Endothelial cell of umbilical vein (primary cell): Measurements from ENCODE around the gene CACNA1B. TPM values are rescaled to one million over a fixed set of nuclear protein-coding genes. Genes with fewer than 3 reads are reported as not detected.
A peak's percentile ranks its signal among the peaks of the same experiment; 100 is the strongest.

Experiments used
- BruUV-seq: library from RNA; stranded (reverse); fragments of 400-500 nt; replicated peaks from 2 replicates; lab custom pipeline; 2021; lab: Mats Ljungman, UMichigan
- CTCF ChIA-PET: fragments of 300-600, 350-600 bp; sonication (Branson Sonifier 250); formaldehyde crosslinking; loops from one replicate; lab custom pipeline; 2021; ENCODE audit warnings: antibody characterized with exemption, inconsistent platforms; lab: Charles Lee
- POLR2A ChIA-PET: fragments of 300-600, 350-600 bp; sonication (Branson Sonifier 250); formaldehyde crosslinking; loops from one replicate; lab custom pipeline; 2021; ENCODE audit warnings: antibody characterized with exemption, inconsistent platforms; lab: Charles Lee
- DNase-seq: peaks from one replicate; pipeline ENCODE4 v3.0.0-alpha.2; 2011; ENCODE audit warnings: low read depth, low spot score
- FAIRE-seq: peaks from 2 replicates; lab custom pipeline; 2011; peaks lifted over from hg19 to GRCh38; lab: Jason Lieb, UNC
- H2AFZ ChIP-seq: 2 replicates; pipeline ENCODE4 v1.6.0; 2012; ENCODE audit warnings: low read depth, low read length, control low read depth, inconsistent platforms
- H3K27ac ChIP-seq: 2 replicates; pipeline ENCODE4 v1.5.1; 2011; ENCODE audit warnings: low read depth, mild to moderate bottlenecking, control low read depth, low read length, moderate library complexity; ENCODE audit not compliant: insufficient read depth
- H3K27me3 ChIP-seq, 2 experiments: 2 replicates each; pipeline versions ENCODE4 v1.6.0 to v1.6.1; 2011; ENCODE audit warnings: low read length in 2 of 2, mixed read lengths in 1 of 2; ENCODE audit not compliant: control insufficient read depth in 2 of 2, insufficient read depth in 2 of 2
- H3K36me3 ChIP-seq, 2 experiments: 2 replicates in 1 of 2; 3 replicates in 1 of 2; pipeline ENCODE4 v1.5.1; 2011; ENCODE audit warnings: low read length in 2 of 2, mild to moderate bottlenecking in 1 of 2, moderate library complexity in 1 of 2; ENCODE audit not compliant: control insufficient read depth in 2 of 2, insufficient read depth in 2 of 2; ENCODE audit errors: extremely low read depth in 1 of 2
- H3K4me1 ChIP-seq: 3 replicates; pipeline ENCODE4 v1.5.1; 2011; ENCODE audit warnings: mild to moderate bottlenecking, low read length; ENCODE audit not compliant: control insufficient read depth, insufficient read depth; ENCODE audit errors: extremely low read depth
- H3K4me2 ChIP-seq: 2 replicates; pipeline ENCODE4 v1.6.1; 2011; ENCODE audit warnings: low read length, control low read depth, mixed read lengths; ENCODE audit not compliant: insufficient read depth
- H3K4me3 ChIP-seq, 3 experiments: fragments of 200-600 bp in 1 of 3; sonication (generic), shearing (Covaris generic) in 1 of 3; replicated peaks in 1 of 3; 2 replicates each; pipeline ENCODE4 v1.5.1; 2011 to 2016; ENCODE audit warnings: control low read depth in 3 of 3, low read length in 3 of 3, mild to moderate bottlenecking in 2 of 3, inconsistent platforms in 1 of 3, low read depth in 1 of 3, moderate library complexity in 1 of 3; ENCODE audit not compliant: insufficient read depth in 1 of 3
- H3K79me2 ChIP-seq: 2 replicates; pipeline ENCODE4 v1.6.0; 2012; ENCODE audit warnings: low read length, inconsistent platforms; ENCODE audit not compliant: control insufficient read depth, insufficient read depth
- H3K9ac ChIP-seq: replicated peaks from 2 replicates; pipeline ENCODE3; 2011; ENCODE audit warnings: low read length, control low read depth; ENCODE audit not compliant: insufficient read depth; ENCODE audit errors: extremely low read depth
- H3K9me1 ChIP-seq: replicated peaks from 3 replicates; pipeline ENCODE4 v1.6.0; 2011; ENCODE audit warnings: mild to moderate bottlenecking, low read length; ENCODE audit not compliant: control insufficient read depth, insufficient read depth; ENCODE audit errors: extremely low read depth
- H3K9me3 ChIP-seq: replicated peaks from 2 replicates; pipeline ENCODE4 v1.5.1; 2012; ENCODE audit warnings: low read length, inconsistent platforms; ENCODE audit not compliant: control insufficient read depth, insufficient read depth
- H4K20me1 ChIP-seq: replicated peaks from 2 replicates; pipeline ENCODE3; 2011; ENCODE audit warnings: mild to moderate bottlenecking, low read length; ENCODE audit not compliant: control insufficient read depth, insufficient read depth; ENCODE audit errors: extremely low read depth
- EZH2 ChIP-seq: IDR thresholded peaks from 2 replicates; pipeline ENCODE4 v1.6.1; 2012; ENCODE audit warnings: borderline replicate concordance, low read depth, mild to moderate bottlenecking, moderate library complexity, low read length, inconsistent platforms; ENCODE audit not compliant: severe bottlenecking
- FOS ChIP-seq: IDR thresholded peaks from 2 replicates; pipeline ENCODE4 v1.6.1; 2011; ENCODE audit warnings: mild to moderate bottlenecking, low read length, moderate library complexity, borderline replicate concordance; ENCODE audit not compliant: insufficient read depth
- GATA2 ChIP-seq: IDR thresholded peaks from 2 replicates; pipeline ENCODE4 v1.7.0; 2011; ENCODE audit warnings: low read depth, mild to moderate bottlenecking, moderate library complexity, mixed read lengths, low read length; ENCODE audit not compliant: insufficient read length, insufficient read depth
- JUN ChIP-seq: IDR thresholded peaks from 2 replicates; pipeline ENCODE4 v1.6.1; 2011; ENCODE audit warnings: borderline replicate concordance, low read depth; ENCODE audit not compliant: insufficient read length, insufficient read depth
- MYC ChIP-seq: IDR thresholded peaks from one replicate; pipeline ENCODE4 v1.6.1; 2011; ENCODE audit warnings: mild to moderate bottlenecking, low read depth, low read length
- POLR2A ChIP-seq: IDR thresholded peaks from 2 replicates; pipeline ENCODE4 v1.6.1; 2012; ENCODE audit warnings: low read depth, mild to moderate bottlenecking, control low read depth, low read length
- POLR2AphosphoS5 ChIP-seq: IDR thresholded peaks from 2 replicates; pipeline ENCODE4 v1.6.1; 2012; ENCODE audit warnings: low read depth, mild to moderate bottlenecking, control low read depth, low read length, moderate library complexity; ENCODE audit not compliant: insufficient read depth
- dilution Hi-C: fragments of 300-500 bp; cut with MboI; formaldehyde crosslinking; loops from one replicate; pipeline ENCODE4 v1.15.0; 2019; ENCODE audit warnings: low sequenced_read_pairs; ENCODE audit not compliant: extremely low pct_ligation_motif_present
- intact Hi-C: fragments of 100-400 bp; cut with micrococcal nuclease; formaldehyde crosslinking; loops from one replicate; pipeline ENCODE4 v1.10.0; 2022
- polyA plus RNA-seq, 4 experiments: library from polyadenylated mRNA; depleted of rRNA in 3 of 4; stranded (reverse) in 3 of 4; unstranded in 1 of 4; fragments of >200 nt; gene quantifications; 2 replicates each; pipeline versions ENCODE4 v1.2.1 to v1.2.3, GENCODE V29; 2011 to 2012; ENCODE audit warnings: missing spikeins in 1 of 4
- total RNA-seq: library from RNA; stranded (reverse); gene quantifications from 2 replicates; pipeline ENCODE4 v1.2.3, GENCODE V29; 2021
- TF ChIP-seq, protein P1 (sequence below), 2 donors: IDR thresholded peaks; 1 replicate in 1 of 2; 2 replicates in 1 of 2; pipeline ENCODE4 v1.5.1; 2011; ENCODE audit warnings: low read length in 2 of 2, mild to moderate bottlenecking in 2 of 2, moderate library complexity in 2 of 2, control low read depth in 1 of 2, inconsistent platforms in 1 of 2, low read depth in 1 of 2; ENCODE audit not compliant: insufficient read depth in 1 of 2; ENCODE audit errors: extremely low read depth in 1 of 2
- TF ChIP-seq, protein P2 (sequence below): IDR thresholded peaks from 2 replicates; pipeline ENCODE4 v1.6.1; 2011; ENCODE audit not compliant: insufficient read depth, insufficient read length

Gene CACNA1B
- total and polyA plus RNA-seq, 2 donors (not counting 3 experiments of a cell fraction or from before 2014, with no cell fraction given) = 0.11 to 0.41 TPM

DNA sequence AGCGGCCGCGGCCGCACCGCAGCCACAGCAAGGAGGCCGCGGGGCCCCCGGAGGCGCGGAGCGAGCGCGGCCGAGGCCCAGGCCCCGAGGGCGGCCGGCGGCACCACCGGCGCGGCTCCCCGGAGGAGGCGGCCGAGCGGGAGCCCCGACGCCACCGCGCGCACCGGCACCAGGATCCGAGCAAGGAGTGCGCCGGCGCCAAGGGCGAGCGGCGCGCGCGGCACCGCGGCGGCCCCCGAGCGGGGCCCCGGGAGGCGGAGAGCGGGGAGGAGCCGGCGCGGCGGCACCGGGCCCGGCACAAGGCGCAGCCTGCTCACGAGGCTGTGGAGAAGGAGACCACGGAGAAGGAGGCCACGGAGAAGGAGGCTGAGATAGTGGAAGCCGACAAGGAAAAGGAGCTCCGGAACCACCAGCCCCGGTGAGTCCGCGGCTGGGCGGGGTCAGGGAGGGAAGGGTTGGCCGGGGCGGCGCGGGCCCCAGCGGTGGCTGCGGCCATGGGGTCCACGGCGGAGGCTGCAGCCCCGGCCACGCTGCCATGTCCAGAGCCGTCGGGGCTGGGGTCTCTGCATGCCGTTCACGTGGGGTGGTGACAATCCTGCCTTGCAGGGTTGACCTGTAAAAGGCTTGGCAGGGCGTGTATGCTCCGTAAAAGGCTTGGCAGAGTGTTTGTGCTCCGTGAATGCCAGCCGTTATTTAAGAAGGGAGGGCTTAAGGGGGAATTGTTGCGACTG, 146.0 kb downstream of the CACNA1B start:
- intact Hi-C loops (no loop called here), dilution Hi-C loops (no loop called here)
- no peak for TF ChIP-seq POLR2AphosphoS5
- peak; percentile 53 for TF ChIP-seq EZH2
- POLR2A ChIA-PET = no interaction called here
- H3K27ac ChIP-seq = no peak overlapping the region
- DNase-seq = no peak
- no peak overlapping the region for H2AFZ ChIP-seq
- H3K9ac ChIP-seq = no peak overlapping the region
- H3K36me3 ChIP-seq = no peaks in the 10 kb centered on the region
- no peaks in the 10 kb centered on the region for H4K20me1 ChIP-seq
- no TSS peak for BruUV-seq
- H3K9me1 ChIP-seq = no peaks in the 10 kb centered on the region
- FAIRE-seq = no peak
- H3K9me3 ChIP-seq = no peaks in the 10 kb centered on the region
- no peaks in the 10 kb centered on the region for H3K4me1 ChIP-seq
- peaks cover 10 to 12% of the 10 kb centered on the region in 2 experiments for H3K27me3 ChIP-seq
- CTCF ChIA-PET = no interaction called here
- no peak overlapping the region for H3K4me2 ChIP-seq
- no peak overlapping the region for H3K4me3 ChIP-seq
- no peaks in the 10 kb centered on the region for H3K79me2 ChIP-seq

DNA sequence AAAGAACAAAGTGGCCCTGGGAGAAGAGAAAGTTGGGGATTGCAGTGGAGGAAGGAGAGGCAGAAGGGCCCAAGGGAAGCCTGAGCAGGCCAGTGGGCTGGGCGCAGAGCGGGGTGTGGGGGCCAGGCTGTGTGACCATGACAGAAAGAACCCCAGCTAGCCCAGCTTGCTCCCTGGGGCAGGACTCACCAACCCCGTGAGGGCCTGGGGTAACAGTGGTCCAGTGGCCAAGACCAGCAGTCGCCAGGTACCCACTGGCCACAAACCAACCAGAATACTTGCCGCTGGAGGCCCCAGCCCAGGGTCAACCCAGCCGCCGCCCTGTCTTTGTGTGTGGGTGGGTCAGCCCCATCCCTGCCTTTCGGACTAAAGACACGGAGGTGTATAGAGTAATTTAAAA, 146.5 kb downstream of the CACNA1B start:
- Histone ChIP-seq H3K9me3 (no peaks in the 10 kb centered on the region), H3K79me2 (no peaks in the 10 kb centered on the region), H3K9me1 (no peaks in the 10 kb centered on the region), H2AFZ (no peak overlapping the region), H3K9ac (no peak overlapping the region), H3K4me1 (no peaks in the 10 kb centered on the region), H4K20me1 (no peaks in the 10 kb centered on the region), H3K27ac (no peak overlapping the region), H3K4me3 (no peak overlapping the region), H3K36me3 (no peaks in the 10 kb centered on the region), H3K4me2 (no peak overlapping the region), H3K27me3 (peaks cover 10 to 12% of the 10 kb centered on the region in 2 experiments)
- intact Hi-C loops = no loop called here
- POLR2A ChIA-PET = no interaction called here
- FAIRE-seq = no peak
- dilution Hi-C loops = no loop called here
- TF ChIP-seq, protein P1, sequence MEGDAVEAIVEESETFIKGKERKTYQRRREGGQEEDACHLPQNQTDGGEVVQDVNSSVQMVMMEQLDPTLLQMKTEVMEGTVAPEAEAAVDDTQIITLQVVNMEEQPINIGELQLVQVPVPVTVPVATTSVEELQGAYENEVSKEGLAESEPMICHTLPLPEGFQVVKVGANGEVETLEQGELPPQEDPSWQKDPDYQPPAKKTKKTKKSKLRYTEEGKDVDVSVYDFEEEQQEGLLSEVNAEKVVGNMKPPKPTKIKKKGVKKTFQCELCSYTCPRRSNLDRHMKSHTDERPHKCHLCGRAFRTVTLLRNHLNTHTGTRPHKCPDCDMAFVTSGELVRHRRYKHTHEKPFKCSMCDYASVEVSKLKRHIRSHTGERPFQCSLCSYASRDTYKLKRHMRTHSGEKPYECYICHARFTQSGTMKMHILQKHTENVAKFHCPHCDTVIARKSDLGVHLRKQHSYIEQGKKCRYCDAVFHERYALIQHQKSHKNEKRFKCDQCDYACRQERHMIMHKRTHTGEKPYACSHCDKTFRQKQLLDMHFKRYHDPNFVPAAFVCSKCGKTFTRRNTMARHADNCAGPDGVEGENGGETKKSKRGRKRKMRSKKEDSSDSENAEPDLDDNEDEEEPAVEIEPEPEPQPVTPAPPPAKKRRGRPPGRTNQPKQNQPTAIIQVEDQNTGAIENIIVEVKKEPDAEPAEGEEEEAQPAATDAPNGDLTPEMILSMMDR (IDR thresholded peaks at IDR 0.05; ENCODE audit: extremely low read depth in 1 of 2, insufficient read depth in 1 of 2, low read depth in 1 of 2, low read length in 2 of 2) = no peak
- no peak for TF ChIP-seq POLR2AphosphoS5
- TF ChIP-seq MYC = no peak
- no peak for TF ChIP-seq JUN
- TF ChIP-seq, protein P2, sequence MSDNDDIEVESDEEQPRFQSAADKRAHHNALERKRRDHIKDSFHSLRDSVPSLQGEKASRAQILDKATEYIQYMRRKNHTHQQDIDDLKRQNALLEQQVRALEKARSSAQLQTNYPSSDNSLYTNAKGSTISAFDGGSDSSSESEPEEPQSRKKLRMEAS = no peak
- TF ChIP-seq FOS = no peak
- no peak for TF ChIP-seq POLR2A
- TF ChIP-seq GATA2 = no peak
- no peak for TF ChIP-seq EZH2
- DNase-seq = no peak
- CTCF ChIA-PET = no interaction called here
- BruUV-seq = no TSS peak
